ENCODE data around the gene UIMC1.

DNA sequence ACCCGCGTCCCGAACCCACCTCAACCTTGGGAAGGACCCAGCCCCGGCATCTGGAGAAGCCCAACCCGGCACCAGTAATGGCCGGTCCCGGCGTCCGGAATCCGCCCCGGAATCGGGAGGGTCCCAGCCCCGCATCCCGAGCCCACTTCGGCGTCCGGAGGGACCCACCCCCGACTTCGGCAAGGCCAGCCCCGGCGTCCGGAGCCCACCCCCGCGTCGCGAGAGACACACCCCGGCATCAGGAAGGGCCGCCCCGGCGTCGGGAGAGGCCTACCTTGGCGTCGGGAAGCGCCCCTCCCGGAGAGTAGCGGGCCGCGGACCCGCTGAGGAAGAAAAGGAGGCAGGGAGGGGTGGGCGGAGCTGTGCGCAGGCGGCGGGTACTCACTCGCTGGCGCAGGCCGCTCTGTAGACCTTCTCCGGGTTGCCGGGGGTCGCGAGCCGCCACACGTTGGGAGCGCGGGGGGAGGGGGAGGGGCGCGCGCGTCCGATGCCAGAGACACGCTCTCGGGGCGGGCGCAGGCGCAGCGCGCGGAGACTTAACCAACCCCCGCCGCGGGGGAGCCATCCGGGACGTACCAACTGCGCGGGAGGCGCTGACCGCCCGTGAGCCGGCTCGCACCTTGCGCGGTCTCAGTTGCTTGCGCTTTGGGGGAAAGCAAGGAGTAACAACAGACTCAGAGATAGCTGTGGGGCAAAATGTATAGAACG, at the start of gene UIMC1:
- TF ChIP-seq CTCF (IDR thresholded peaks at IDR 0.05) (no peak), POLR2A (IDR thresholded peaks at IDR 0.05) (no peak)

Measured in lower leg skin (tissue), 3 donors.